Keratinocyte (primary cell): ENCODE data around the gene SSH3. TPM values are rescaled to one million over a fixed set of nuclear protein-coding genes. Genes with fewer than 3 reads are reported as not detected.

Experiments
- DNase-seq: peaks from one replicate; pipeline ENCODE4 v3.0.0-alpha.2; 2011; ENCODE audit warnings: low read depth, missing footprints, low spot score
- FAIRE-seq: peaks from 2 replicates; lab custom pipeline; 2011; peaks lifted over from hg19 to GRCh38; lab: Jason Lieb, UNC
- H2AFZ ChIP-seq: 2 replicates; pipeline ENCODE4 v1.6.0; 2012; ENCODE audit warnings: low read length, control low read depth, inconsistent platforms; ENCODE audit not compliant: control insufficient read depth
- H3K27ac ChIP-seq: 2 replicates; pipeline ENCODE4 v1.5.1; 2011; ENCODE audit warnings: low read length; ENCODE audit not compliant: control insufficient read depth, insufficient read depth
- H3K27me3 ChIP-seq: 3 replicates; pipeline ENCODE4 v1.6.0; 2011; ENCODE audit warnings: low read length; ENCODE audit not compliant: control insufficient read depth, insufficient read depth; ENCODE audit errors: extremely low read depth
- H3K36me3 ChIP-seq, 2 experiments: 2 replicates in 1 of 2; 3 replicates in 1 of 2; pipeline ENCODE4 v1.5.1; 2011; ENCODE audit warnings: low read length in 2 of 2, mild to moderate bottlenecking in 1 of 2; ENCODE audit not compliant: control insufficient read depth in 2 of 2, insufficient read depth in 2 of 2; ENCODE audit errors: extremely low read depth in 1 of 2
- H3K4me1 ChIP-seq: 3 replicates; pipeline ENCODE4 v1.5.1; 2011; ENCODE audit warnings: low read length; ENCODE audit not compliant: control insufficient read depth, insufficient read depth; ENCODE audit errors: extremely low read depth
- H3K4me2 ChIP-seq: 3 replicates; pipeline ENCODE4 v1.6.0; 2011; ENCODE audit warnings: low read depth, low read length; ENCODE audit not compliant: control insufficient read depth, insufficient read depth; ENCODE audit errors: extremely low read depth
- H3K4me3 ChIP-seq, 3 experiments: fragments of 200-600 bp in 1 of 3; sonication (generic) in 1 of 3; 2 replicates in 2 of 3; 3 replicates in 1 of 3; pipeline ENCODE4 v1.5.1; 2011 to 2016; ENCODE audit warnings: low read length in 3 of 3, mild to moderate bottlenecking in 3 of 3, control low read depth in 2 of 3, inconsistent platforms in 1 of 3, low read depth in 1 of 3, mixed read lengths in 1 of 3, mixed run types in 1 of 3, moderate library complexity in 1 of 3; ENCODE audit not compliant: control insufficient read depth in 2 of 3, insufficient read depth in 2 of 3; ENCODE audit errors: extremely low read depth in 1 of 3
- H3K79me2 ChIP-seq: 2 replicates; pipeline ENCODE4 v1.6.0; 2012; ENCODE audit warnings: low read length; ENCODE audit not compliant: control insufficient read depth, insufficient read depth
- H3K9ac ChIP-seq: 3 replicates; pipeline ENCODE4 v1.6.0; 2011; ENCODE audit warnings: low read length; ENCODE audit not compliant: control insufficient read depth, insufficient read depth; ENCODE audit errors: extremely low read depth
- H3K9me1 ChIP-seq: 3 replicates; pipeline ENCODE4 v1.6.0; 2011; ENCODE audit warnings: low read length; ENCODE audit not compliant: control insufficient read depth, insufficient read depth; ENCODE audit errors: extremely low read depth
- H3K9me3 ChIP-seq: 2 replicates; pipeline ENCODE4 v1.5.1; 2012; ENCODE audit warnings: low read depth, low read length; ENCODE audit not compliant: control insufficient read depth
- H4K20me1 ChIP-seq: 3 replicates; pipeline ENCODE4 v1.6.0; 2011; ENCODE audit warnings: low read length; ENCODE audit not compliant: control insufficient read depth, insufficient read depth; ENCODE audit errors: extremely low read depth
- EZH2 ChIP-seq: IDR thresholded peaks from one replicate; pipeline ENCODE4 v1.6.1; 2012; ENCODE audit warnings: inconsistent platforms, mild to moderate bottlenecking, low read length, moderate library complexity
- dilution Hi-C: fragments of 300-500 bp; cut with MboI; formaldehyde crosslinking; loops from one replicate; pipeline ENCODE4 v1.7.0; 2020; ENCODE audit warnings: low sequenced_read_pairs; ENCODE audit not compliant: extremely low pct_ligation_motif_present
- polyA plus RNA-seq, 5 experiments: library from polyadenylated mRNA; depleted of rRNA in 3 of 5; stranded (reverse) in 3 of 5; stranded (forward) in 1 of 5; unstranded in 1 of 5; fragments of >200 nt; gene quantifications; 1 replicate in 1 of 5; 2 replicates in 3 of 5; 3 replicates in 1 of 5; pipeline versions ENCODE4 v1.2.1 to v1.2.3, GENCODE V29; 2011 to 2012; ENCODE audit warnings: missing spikeins in 2 of 5, low read depth in 1 of 5, low replicate concordance in 1 of 5
- TF ChIP-seq, protein P1 (sequence below), 3 experiments: IDR thresholded peaks in 1 of 3; conservative IDR thresholded peaks in 1 of 3; optimal IDR thresholded peaks in 1 of 3; 2 replicates in 2 of 3; 3 replicates in 1 of 3; pipeline versions ENCODE3 to v1.5.1; 2011; ENCODE audit warnings: low read length in 3 of 3, mild to moderate bottlenecking in 3 of 3, moderate library complexity in 2 of 3, control low read depth in 1 of 3, inconsistent platforms in 1 of 3; ENCODE audit not compliant: insufficient read depth in 2 of 3; ENCODE audit errors: extremely low read depth in 1 of 3

Gene SSH3
- polyA plus RNA-seq, 1 donor (not counting 4 experiments of a cell fraction or from before 2014, with no cell fraction given) = 24.8 TPM

- no peak overlapping the region for H3K27ac ChIP-seq
- H3K27me3 ChIP-seq = no peaks in the 10 kb centered on the region
- dilution Hi-C loops = no loop called here
- H2AFZ ChIP-seq = no peak overlapping the region
- FAIRE-seq (no peak), DNase-seq (no peak)
- H4K20me1 ChIP-seq = no peaks in the 10 kb centered on the region
- H3K4me1 ChIP-seq = peaks cover 13% of the 10 kb centered on the region
- TF ChIP-seq, protein P1, sequence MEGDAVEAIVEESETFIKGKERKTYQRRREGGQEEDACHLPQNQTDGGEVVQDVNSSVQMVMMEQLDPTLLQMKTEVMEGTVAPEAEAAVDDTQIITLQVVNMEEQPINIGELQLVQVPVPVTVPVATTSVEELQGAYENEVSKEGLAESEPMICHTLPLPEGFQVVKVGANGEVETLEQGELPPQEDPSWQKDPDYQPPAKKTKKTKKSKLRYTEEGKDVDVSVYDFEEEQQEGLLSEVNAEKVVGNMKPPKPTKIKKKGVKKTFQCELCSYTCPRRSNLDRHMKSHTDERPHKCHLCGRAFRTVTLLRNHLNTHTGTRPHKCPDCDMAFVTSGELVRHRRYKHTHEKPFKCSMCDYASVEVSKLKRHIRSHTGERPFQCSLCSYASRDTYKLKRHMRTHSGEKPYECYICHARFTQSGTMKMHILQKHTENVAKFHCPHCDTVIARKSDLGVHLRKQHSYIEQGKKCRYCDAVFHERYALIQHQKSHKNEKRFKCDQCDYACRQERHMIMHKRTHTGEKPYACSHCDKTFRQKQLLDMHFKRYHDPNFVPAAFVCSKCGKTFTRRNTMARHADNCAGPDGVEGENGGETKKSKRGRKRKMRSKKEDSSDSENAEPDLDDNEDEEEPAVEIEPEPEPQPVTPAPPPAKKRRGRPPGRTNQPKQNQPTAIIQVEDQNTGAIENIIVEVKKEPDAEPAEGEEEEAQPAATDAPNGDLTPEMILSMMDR (optimal IDR thresholded peaks at IDR 0.05 in 1 of 3, IDR thresholded peaks at IDR 0.05 in 1 of 3, conservative IDR thresholded peaks at IDR 0.05 in 1 of 3; ENCODE audit: extremely low read depth in 1 of 3, insufficient read depth in 2 of 3, low read length in 3 of 3) = no peak
- TF ChIP-seq EZH2 = no peak
- H3K36me3 ChIP-seq = peaks cover 0 to 4% of the 10 kb centered on the region in 2 experiments
- H3K9me3 ChIP-seq = no peaks in the 10 kb centered on the region
- peaks cover 5% of the 10 kb centered on the region for H3K79me2 ChIP-seq
- no peak overlapping the region for H3K4me3 ChIP-seq
- H3K9ac ChIP-seq = no peak overlapping the region
- H3K9me1 ChIP-seq = no peaks in the 10 kb centered on the region
- H3K4me2 ChIP-seq = no peak overlapping the region
These were observed 18.1 kb downstream of the SSH3 start for GRCh38 chr11:67321313-67321871.

DNA sequence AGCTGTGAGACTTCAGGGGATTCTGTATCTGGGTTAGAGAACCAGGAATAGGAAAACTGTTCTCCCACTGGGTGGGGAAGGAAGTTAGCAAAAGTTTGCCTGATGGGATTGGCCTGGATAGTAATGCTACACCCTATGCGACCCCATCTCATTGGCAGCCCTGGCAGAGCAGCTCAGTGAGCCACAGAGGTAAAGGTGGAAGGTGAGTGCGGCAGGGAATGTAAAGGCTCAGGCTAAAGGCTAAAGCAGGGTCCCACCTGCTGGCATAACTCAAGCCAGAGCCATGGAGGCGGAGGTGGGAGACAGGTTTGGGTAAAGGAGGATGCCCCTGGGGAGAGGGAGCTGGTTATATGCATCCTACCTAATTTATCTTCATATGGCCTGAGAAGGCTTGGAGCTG is 18.7 kb downstream of the SSH3 start:
- Histone ChIP-seq H3K4me1 (peaks cover 11% of the 10 kb centered on the region), H3K4me3 (no peak overlapping the region), H2AFZ (no peak overlapping the region), H3K9me3 (no peaks in the 10 kb centered on the region), H3K9ac (no peak overlapping the region), H3K9me1 (no peaks in the 10 kb centered on the region), H3K36me3 (peaks cover 0 to 4% of the 10 kb centered on the region in 2 experiments), H3K4me2 (no peak overlapping the region), H3K79me2 (peaks cover 5% of the 10 kb centered on the region), H3K27me3 (no peaks in the 10 kb centered on the region), H3K27ac (no peak overlapping the region), H4K20me1 (no peaks in the 10 kb centered on the region)
- DNase-seq (no peak), FAIRE-seq (no peak)
- no peak for TF ChIP-seq EZH2
- TF ChIP-seq, protein P1 (optimal IDR thresholded peaks at IDR 0.05 in 1 of 3, IDR thresholded peaks at IDR 0.05 in 1 of 3, conservative IDR thresholded peaks at IDR 0.05 in 1 of 3; ENCODE audit: extremely low read depth in 1 of 3, insufficient read depth in 2 of 3, low read length in 3 of 3) = no peak
- dilution Hi-C loops = no loop called here
